HG02943 (cell line): Measurements from ENCODE around the gene GLRB.
"Not testable (repeated sequence)": the region's sequence is repeated elsewhere in the genome, so short reads cannot be mapped to it uniquely, and the experiment has no call there.

Experiments
- ATAC-seq: cut with Tn5 transposase; IDR thresholded peaks from one replicate; pipeline ENCODE4 v1.9.1; 2021; ENCODE audit warnings: mild to moderate bottlenecking, low read depth, moderate library complexity; ENCODE audit not compliant: unreplicated experiment

GLRB gene

DNA sequence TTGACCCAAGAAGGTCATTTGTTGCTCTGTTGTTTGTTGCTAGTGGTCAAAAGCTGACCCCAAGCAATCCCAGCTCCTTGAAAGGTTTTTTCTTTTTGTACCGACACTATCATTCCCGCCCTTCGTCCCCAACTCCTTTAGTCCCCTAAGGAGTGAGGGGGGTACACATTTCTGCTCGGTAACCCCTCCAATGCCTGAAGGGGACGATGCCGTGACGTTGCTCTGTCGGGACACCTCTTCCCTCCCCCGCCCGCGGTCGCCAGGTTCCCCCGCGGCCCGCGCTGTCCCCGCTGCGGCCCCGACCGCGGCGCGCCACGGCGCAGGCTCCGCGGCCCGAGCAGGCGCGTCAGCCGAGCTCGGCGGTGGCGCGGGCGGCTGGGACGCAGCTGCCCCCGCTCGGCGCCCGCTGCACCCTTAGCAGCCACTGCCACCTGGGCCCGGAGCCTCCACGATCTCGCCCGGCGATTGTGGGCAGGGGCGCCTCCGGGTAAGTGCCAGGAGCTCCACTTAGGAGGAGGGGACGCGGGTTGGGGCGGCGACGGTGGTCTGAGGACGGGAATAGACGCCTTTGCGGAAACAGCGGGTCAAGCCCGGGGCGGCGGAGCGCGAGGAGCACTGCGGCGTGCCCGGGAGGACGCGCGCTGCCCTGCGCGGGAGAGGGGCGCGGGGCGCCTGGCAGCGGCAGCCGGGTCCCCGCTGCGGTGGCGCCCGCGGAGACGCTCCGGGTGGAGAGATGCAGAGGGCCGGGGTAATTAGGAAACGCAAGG lies at the start of gene GLRB:
Gene GLRB, plus strand, starts transcription at position 340 of the 767 bp plus-strand sequence. CDS start 1,875 bp downstream, outside the sequence.
- ATAC-seq: no peak

DNA sequence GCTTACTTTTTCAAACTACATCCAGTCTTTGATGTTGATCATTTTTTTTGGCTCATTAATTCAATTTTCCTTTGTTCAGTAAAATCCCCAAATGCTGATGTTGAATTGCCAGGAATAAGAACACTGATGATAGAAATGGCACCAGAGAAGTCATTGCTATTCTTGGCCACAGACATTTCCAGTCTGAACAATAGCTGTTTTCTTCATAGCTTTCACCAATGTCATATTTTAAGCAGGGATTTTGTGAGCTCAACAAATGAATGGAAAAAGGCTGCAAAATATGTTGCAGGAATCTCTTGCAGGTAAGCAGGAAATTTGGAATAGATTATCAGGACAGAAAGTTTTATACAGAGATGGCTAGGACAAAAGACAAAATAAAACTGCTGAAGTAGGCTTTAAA lies 40.5 kb upstream of the GLRB start:
- no peak for ATAC-seq

DNA sequence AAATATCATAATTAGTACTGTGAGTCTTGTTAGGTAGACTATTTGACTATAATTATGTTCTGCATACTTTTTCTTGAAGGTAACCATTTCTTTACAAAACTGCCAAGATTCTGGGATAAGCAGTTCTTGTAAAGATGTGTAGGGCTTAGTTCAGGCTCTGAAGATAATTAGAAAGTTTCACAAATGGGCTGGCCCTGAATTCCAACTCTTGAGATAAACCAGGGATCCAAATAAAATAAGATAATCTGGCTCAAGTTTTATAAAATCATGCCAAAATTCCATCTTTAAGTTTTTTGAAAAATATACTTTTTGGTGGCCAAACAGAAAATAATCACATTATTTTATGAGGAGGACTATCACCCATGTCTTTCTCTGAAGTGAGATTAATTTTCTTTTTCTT lies 35.5 kb upstream of the GLRB start:
- no peak for ATAC-seq

DNA sequence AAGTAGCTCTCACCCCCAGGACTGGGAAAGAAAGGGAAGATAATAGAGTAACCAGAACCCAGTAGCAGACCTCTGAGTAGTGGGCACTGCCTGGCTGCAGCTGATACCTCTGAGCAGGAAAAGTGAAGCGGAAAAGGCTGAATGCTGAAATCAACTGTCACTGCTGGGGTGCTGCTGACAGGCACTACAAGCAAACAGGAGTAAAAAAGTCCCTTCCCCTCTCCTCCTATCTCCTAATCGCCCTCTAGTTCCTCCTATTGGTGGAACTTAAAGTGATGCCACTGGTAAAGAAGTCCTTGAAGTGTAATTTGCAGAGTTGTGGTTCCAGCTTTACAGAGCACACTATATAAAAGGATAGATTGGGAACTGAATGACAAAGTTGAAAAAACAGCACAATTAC lies 32.8 kb upstream of the GLRB start:
- ATAC-seq: no peak

DNA sequence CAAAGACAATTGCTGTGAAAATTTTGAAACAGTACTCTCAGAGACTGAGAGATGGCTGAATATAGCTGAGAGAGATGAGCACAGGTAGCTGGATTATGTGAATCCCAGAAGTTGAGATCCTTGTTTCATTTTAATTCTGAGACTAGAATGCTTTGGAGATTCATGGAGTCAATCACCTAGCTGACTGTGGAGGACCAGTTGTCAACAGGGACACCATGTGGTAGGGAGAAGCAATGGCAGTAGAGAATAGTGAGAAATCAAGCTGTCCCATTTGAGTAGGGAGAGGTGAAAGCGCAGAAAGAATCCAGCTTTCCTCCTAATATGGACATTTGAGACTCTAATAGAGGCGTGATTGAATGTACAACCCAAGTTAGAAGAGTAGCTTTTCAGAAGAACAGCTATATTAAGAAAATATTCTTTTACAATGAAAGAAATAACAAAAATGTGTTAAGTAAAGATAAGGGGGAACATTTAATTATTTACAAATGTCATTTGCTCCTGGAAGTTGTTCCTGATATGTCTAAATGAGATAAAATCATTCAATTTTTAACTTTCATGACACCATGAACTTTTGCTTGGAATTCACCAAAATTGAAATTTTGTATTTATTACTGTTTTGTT lies 30.3 kb upstream of the GLRB start:
- no peak for ATAC-seq

DNA sequence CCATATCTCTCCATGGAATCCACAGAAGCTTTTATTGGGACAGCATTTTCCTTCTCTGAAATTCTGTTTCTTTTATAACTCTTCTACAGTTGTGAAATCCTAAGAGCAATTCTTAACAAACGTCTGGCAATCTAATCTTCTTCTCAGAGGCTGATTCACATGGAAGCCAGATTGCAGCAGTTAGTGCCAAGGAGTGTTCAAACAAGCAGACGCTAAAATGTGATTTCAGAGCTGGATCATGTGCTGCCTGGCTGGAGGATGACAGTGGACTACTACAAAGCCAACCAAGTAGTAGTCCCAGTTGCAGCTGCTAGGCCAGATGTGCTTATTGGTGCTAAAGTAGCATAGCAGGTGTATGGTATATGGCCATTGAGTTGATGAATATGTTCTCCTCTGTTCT lies 27.7 kb upstream of the GLRB start:
- no peak for ATAC-seq

DNA sequence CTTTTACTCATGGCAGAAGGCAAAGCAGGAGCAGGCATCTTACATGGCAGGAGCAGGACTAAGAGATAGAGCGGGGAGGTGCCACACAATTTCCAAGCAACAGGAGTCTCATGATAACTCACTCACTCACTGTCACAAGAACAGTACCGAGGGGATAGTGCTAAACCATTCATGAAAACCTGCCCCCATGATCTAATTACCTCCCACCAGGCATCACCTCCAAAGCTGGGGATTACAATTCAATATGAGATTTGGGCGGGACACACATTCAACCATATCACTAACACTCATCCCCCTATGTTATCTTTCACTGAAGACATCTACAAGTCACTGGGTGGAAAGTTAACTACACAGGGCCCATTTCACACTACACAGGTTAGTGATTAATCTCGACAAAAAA lies 25.4 kb upstream of the GLRB start:
- no peak for ATAC-seq

DNA sequence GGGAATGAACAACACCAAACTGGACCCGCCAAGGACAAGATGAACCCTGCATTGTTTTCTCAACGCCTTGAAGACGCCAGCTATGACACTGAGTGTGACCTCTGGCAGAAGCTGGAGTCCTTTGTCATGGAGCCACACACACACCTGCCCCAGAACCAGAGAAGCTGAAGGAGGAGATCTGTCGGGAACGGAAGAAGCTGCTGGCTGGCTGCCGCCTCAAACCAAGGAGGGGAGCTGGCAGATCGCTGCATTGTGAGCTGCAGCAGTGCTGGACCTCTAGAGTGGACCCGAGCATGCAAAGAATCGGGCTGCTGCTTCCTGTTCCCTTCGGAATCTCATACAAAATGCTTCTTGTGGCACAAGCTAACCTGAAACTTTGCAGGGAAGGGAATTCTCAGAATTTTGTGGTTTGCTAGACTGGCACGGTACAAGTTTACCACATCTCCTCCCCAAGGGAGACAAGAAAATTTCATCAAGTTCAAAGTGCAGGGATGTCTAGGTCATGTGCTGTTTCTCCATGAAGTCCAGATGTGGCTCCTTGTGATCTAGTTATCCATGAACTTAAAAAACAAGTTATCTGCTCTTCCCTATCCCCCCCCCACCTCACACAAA lies 23.4 kb upstream of the GLRB start:
- ATAC-seq: no peak

DNA sequence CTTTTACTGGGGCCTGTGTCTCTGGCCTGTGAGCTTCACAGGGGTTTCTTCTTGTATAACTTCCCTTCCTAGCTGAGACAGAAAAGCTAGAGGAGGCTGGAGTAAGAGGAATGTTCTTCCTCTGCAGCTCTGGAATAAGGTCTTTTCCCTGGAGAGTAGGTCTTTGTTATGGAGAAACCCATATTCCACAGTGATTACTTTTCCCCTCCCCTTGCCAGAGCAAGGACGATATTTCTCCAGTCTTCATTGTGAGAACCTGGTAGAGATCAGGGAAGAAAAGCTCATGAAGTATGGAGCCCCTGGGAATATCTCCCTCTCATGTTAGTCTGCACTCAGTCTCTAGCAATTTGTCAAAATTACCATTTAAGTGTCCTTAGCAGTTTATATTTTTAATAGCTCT lies 18.7 kb upstream of the GLRB start:
- ATAC-seq: no peak

DNA sequence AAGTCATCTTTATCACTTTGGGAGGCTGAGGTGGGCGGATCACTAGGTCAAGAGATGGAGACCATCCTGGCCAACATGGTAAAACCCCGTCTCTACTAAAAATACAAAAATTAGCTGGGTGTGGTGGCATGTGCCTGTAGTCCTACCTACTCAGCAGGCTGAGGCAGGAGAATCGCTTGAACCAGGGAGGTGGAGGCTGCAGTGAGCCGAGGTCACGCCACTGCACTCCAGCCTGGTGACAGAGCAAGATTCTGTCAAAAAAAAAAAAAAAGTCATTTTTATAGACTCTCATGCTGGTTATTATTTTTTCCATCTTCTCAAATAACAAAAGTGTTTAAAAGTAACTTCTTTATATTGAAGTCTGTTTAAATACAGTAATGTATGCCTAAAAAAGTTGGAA lies 17.1 kb upstream of the GLRB start:
- ATAC-seq: not testable (repeated sequence)

DNA sequence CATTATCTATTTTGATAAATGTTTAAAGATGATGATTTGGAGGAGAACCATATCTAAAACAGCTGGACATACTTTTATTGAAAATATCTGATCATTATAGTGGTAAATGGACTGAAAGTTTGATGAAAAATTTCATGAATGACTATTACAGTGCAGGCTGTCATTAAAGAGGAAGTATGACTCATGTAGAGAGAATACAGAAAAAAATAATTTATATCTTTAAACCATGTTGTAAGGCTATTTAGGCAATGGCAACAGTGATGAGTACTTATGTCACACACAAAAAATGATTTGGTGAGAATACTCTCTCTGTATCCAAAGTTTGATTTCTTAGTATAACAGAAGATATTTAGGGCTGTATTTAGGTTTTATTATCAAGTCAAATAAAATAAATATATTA lies 3.9 kb upstream of the GLRB start:
- ATAC-seq: no peak

DNA sequence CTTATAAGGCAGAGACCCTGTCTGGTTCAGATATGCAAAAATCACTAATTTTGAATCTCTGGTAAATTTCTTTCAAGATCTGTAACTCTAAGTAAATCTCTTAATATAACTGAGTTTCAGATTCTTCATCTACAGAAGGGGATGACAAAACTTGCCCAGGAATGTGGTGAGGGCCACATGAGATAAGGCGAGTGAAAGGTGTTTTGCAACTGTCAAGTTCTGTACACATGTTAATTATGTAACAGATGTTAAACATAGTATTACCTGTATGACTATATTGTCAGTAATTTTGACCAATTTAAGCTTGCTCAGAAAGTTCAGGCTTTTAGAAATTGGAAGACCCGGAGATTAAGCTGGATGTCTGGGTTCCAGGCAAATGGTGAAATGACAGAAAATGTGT lies 549 bp upstream of the GLRB start:
- no peak for ATAC-seq

DNA sequence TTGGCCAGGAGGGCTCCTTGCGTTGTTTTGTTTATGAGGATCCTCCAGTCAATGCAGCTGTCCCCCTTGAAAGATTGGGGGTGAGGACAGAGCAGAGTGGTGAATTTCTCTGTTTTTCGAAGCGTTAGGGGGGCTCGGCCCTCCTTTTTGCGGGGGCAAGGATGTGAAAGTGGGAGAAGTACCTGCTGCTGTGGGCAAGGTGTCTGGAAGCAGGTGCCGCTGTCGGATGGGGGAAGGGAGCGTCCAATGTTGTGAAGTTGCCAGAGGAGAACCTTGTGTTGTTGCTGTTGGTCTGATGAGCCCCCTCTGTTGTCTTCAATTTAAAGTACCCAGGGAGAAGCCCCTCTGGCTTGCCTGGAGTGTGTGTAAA lies 613 bp downstream of the GLRB start:
- ATAC-seq: no peak

DNA sequence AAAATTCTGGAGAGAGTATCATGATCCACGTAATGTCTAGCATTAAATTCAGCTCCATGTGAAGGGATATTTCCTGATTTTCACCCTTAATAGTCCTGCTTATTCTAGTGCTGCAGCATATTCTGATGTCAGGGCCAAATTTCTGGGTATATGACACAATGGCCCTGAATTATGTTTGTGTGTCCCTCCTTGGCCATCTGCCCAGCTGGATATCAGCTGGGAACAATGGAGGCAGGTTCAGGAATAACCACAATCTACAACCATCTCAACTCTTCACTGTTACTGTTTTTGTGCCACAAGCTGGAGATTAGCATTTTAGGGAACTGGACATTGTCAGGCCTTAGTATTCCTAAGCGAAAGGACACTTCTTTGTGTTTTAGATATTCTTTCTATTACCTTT lies 3.5 kb downstream of the GLRB start:
- ATAC-seq: no peak

DNA sequence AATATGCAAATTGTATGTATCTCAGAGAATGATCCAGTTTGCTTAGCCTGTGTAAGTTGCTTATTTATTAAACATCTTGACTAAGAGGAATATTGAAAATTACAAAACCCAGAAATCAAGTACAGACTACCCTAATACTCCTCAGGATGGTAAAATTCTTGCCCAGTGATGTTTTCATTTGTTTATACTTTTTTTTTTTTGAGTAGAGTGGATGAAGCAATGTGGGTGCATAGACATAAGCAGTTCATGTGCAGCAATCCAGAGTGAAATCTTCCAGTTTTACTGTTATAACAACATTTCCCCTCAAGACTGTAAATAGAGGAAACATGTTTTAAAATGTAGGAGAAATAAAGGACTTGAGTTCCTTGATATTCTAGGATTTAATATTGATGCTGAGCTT lies 4.7 kb downstream of the GLRB start:
- no peak for ATAC-seq

DNA sequence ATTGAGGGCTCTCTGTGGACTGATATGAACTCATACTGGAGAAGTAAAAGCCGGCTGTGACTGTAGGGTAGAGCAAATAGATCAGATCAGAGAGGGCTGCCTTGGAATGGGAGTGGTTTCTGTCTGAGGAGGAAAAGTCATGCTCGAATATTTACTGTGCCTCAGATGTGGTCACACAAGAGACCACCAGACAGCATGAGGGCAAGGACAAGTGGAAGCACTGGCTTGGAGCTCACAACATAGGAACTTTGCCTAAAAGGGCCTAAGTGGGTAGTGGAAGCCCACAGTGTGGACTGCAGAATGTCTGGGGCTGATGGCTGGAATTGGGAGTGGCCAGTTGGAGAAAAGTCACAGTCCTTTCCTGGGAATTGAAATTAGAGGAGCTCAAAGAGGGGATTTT lies 19.8 kb downstream of the GLRB start:
- no peak for ATAC-seq

DNA sequence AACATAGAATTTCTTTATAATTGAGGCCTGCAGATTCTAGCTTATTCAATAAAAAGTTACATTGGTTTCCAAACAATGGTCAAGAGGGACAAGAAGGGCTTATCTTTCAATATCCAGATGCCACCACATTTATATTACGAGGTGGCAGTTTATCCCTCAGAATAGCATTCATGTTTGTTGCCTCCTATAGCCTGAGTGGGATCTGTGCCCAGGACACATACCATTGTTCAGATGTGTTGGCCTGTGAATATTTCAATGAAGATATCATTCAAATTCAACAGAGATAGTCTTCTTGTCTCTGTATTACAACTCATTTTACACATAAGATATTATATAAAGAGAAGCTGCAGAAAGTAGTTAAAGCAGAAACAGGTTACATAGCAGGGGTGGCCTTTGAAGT lies 20.5 kb downstream of the GLRB start:
- no peak for ATAC-seq

DNA sequence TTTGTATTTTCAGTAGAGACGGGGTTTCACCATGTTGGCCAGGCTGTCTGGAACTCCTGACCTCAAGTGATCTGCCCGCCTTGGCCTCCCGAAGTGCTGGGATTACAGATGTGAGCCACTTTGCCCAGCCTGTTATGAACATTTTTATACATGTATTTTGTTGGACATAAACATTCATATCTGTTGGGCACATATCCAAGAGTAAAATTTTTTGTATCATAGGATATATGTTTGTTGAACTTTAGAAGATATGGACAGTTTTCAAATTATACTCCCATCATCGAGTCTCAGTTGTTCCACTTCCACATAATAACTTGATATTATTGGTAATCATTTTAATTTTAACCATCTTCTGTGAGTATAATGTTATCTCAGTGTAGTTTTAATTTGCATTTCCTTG lies 23.6 kb downstream of the GLRB start:
- no peak for ATAC-seq

DNA sequence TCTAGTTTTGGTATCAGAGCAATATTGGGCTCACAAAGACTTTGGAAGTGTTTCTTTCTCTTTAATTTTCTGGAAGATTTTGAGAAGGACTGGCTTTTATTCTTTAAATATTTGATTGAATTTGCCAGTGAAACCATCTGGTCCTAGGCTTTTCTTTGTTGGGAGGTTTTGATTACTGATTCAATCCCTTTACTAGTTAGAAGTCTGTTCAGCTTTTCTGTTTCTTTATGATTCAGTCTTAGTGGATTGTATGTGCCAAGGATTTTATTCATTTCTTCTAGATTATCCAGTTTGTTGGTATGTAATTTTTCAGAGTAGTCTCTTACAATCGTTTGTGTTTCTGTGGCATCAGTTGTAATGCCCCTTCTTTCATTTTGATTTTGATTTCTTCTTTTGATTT lies 28.6 kb downstream of the GLRB start:
- no peak for ATAC-seq

DNA sequence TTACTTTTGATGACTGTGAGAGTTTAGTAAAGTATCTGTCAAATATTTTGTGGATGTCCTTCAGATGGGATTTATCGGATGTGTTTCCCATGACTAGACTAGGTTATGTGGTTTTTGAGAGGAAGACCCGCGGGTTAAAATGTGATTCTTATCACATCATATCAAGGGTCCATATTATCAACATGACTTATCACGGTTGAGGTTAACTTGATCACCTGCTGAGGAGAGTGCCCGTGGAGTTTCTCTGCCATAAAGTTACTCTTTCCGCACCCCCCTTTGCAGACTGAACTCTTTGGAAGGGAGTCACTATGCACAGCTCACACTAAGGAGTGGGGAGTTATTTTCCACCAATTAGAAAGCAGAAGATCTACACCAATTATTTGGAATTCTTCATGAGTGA lies 38.7 kb downstream of the GLRB start:
- no peak for ATAC-seq

DNA sequence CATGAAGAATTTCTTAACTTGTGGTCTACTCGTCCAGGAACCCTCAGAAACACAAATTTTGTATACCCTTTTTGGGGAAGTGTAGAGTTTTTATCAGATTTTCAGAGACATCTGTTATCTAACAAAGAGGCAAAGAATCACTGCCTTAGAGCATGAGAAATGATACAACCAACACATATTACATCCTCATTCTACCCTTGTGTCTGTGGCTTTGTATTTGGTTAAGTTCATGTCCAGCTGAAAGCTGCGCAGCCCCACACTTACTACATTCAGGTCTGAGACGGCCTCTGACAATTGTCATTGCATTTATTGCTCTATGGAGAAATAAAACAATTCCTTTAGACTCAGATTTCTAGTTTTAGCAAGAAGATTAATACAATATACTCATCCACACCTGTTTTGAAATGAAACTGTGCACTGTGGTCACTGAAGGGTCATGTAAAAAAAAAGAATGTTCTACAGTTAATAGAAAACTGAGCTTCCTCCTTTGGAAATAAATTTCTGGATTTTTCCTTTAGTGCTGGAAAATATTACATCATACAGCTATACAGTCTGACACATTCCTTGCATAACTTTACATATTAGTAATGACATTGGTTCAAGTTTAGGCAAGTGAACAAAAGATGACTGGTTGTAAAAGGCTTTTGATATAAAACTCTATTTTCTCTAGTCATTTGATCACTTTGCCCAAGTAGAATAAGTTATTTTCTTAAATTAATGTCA lies 39.8 kb downstream of the GLRB start:
- ATAC-seq: no peak
